ENCODE data around the gene SLC9A5. TPM values are rescaled to one million over a fixed set of nuclear protein-coding genes. Genes with fewer than 3 reads are reported as not detected.

SLC9A5 gene
- total RNA-seq, 1 donor from 2014 or later, result 1.4 TPM

DNA sequence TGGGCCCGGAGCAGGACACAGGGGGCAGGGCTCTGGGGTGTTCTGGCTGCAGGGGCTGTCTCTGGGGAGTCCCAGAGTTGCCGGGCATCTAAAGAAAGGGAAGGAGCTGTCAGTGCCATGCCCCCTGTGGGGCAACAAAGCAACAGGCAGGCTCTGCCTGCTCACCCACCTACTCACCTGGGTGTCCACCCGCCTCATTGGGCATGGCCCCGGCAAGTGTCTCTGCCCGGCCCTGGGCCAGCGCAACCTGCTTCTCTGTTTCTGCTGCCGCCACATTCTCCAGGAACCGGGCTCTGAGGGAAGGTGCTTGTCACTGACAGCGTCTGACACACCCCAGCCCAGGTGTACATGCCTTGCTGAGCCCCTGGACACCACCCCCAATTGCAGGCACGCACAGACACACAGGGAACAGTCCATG is 14.6 kb upstream of the SLC9A5 start:
- TF ChIP-seq, protein P1, sequence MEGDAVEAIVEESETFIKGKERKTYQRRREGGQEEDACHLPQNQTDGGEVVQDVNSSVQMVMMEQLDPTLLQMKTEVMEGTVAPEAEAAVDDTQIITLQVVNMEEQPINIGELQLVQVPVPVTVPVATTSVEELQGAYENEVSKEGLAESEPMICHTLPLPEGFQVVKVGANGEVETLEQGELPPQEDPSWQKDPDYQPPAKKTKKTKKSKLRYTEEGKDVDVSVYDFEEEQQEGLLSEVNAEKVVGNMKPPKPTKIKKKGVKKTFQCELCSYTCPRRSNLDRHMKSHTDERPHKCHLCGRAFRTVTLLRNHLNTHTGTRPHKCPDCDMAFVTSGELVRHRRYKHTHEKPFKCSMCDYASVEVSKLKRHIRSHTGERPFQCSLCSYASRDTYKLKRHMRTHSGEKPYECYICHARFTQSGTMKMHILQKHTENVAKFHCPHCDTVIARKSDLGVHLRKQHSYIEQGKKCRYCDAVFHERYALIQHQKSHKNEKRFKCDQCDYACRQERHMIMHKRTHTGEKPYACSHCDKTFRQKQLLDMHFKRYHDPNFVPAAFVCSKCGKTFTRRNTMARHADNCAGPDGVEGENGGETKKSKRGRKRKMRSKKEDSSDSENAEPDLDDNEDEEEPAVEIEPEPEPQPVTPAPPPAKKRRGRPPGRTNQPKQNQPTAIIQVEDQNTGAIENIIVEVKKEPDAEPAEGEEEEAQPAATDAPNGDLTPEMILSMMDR (IDR thresholded peaks at IDR 0.05; ENCODE audit: partially characterized antibody, unreplicated experiment), result no peak
- H3K27me3 Mint-ChIP-seq (ENCODE audit: unreplicated experiment), result peaks cover 3% of the 10 kb centered on the region
- DNase-seq, result no peak
- no peaks in the 10 kb centered on the region for H3K36me3 Mint-ChIP-seq (ENCODE audit: unreplicated experiment)
- H3K4me3 Mint-ChIP-seq (ENCODE audit: unreplicated experiment), result no peak overlapping the region
- H3K9me3 Mint-ChIP-seq (ENCODE audit: unreplicated experiment), result no peaks in the 10 kb centered on the region
- no peak overlapping the region for H3K27ac Mint-ChIP-seq (ENCODE audit: unreplicated experiment)
- H3K4me1 Mint-ChIP-seq (ENCODE audit: low read depth, unreplicated experiment), result no peaks in the 10 kb centered on the region

DNA sequence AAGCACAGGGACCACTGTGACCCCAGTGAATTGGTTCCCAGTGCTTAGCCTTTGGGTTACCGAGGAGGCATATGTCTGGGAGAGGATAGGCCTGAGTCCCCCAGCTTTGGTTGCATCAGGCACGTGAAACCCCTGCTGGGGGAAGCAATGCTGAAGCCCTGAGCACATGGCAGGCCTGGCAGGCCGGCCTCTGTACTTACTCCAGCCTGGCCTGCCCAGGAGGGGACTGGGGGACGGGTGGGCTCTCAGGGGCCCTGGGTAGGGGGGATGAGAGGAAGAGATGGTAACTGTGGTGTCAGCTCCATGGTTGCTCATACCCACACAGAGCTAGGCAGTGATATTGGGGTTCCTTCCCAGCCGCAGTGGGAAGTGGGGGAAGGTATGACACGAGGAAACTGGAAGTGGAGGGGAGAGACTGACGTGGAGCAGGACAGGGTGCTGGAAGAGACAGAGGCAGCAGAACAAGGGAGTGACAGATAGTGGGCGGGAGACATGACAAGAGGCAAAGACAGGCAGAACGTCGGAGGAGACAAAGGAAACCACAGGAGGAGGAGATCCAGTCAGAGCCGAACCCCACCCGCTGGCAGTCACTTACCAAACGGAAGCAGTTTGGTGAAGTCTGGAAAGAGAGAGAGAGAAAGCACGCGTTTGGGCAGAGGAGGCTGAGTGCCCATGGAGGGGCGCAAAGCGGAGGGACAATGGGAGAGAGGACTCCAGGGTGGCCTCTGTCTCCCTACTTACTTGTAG is 12.8 kb upstream of the SLC9A5 start:
- Mint-ChIP-seq H3K27ac (ENCODE audit: unreplicated experiment) (peak overlapping the region; percentile 23), H3K36me3 (ENCODE audit: unreplicated experiment) (no peaks in the 10 kb centered on the region), H3K4me3 (ENCODE audit: unreplicated experiment) (peak overlapping the region; percentile 74), H3K27me3 (ENCODE audit: unreplicated experiment) (peaks cover 5% of the 10 kb centered on the region), H3K4me1 (ENCODE audit: low read depth, unreplicated experiment) (no peaks in the 10 kb centered on the region), H3K9me3 (ENCODE audit: unreplicated experiment) (no peaks in the 10 kb centered on the region)
- no peak for DNase-seq
- TF ChIP-seq, protein P1 (IDR thresholded peaks at IDR 0.05; ENCODE audit: partially characterized antibody, unreplicated experiment), result no peak

DNA sequence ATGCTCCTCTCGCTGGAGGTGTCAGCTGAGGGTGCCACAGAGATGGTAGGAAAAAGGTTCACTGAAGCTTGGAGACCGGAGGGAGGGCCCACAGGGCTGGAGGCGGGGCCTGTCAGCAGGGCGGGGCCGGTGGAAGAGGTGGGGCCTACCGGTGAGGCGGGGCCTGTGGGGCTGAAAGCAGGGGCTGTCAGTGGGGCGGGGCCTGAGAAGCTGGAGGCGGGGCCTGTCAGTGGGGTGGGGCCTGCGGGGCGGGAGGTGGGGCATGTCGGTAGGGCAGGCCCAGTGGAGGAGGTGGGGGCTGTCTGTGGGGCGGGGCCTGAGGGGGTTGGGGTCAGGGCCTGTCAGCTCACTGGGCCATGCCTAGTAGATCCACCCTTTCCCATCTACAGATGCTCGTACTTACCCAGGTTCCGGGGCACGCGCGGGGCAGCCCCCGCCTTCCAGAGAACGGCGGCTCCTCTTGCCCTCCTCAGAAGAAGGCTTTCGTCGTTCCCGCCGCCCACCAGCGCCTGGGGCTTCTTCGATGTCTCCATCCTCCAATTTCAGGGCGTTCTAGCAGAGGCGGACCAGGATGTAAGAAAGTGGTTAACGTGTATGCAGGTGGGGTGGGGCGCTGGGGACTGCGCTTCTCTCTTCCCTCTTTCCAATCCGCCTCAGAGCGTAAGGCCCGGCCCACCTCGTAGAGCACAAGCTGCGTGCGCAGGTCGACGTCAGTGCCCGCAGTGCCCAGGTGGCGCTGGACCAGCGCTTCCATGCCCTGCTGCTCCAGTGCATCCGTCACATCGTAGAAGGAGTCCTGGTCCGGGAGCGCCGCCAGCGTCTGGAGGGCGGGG is 12.0 kb upstream of the SLC9A5 start:
- TF ChIP-seq, protein P1 (IDR thresholded peaks at IDR 0.05; ENCODE audit: partially characterized antibody, unreplicated experiment), result no peak
- Mint-ChIP-seq H3K27ac (ENCODE audit: unreplicated experiment) (peak overlapping the region; percentile 33), H3K36me3 (ENCODE audit: unreplicated experiment) (no peaks in the 10 kb centered on the region), H3K4me3 (ENCODE audit: unreplicated experiment) (peak overlapping the region; percentile 74), H3K9me3 (ENCODE audit: unreplicated experiment) (no peaks in the 10 kb centered on the region), H3K4me1 (ENCODE audit: low read depth, unreplicated experiment) (no peaks in the 10 kb centered on the region), H3K27me3 (ENCODE audit: unreplicated experiment) (peaks cover 5% of the 10 kb centered on the region)
- DNase-seq, result peak; percentile 83

DNA sequence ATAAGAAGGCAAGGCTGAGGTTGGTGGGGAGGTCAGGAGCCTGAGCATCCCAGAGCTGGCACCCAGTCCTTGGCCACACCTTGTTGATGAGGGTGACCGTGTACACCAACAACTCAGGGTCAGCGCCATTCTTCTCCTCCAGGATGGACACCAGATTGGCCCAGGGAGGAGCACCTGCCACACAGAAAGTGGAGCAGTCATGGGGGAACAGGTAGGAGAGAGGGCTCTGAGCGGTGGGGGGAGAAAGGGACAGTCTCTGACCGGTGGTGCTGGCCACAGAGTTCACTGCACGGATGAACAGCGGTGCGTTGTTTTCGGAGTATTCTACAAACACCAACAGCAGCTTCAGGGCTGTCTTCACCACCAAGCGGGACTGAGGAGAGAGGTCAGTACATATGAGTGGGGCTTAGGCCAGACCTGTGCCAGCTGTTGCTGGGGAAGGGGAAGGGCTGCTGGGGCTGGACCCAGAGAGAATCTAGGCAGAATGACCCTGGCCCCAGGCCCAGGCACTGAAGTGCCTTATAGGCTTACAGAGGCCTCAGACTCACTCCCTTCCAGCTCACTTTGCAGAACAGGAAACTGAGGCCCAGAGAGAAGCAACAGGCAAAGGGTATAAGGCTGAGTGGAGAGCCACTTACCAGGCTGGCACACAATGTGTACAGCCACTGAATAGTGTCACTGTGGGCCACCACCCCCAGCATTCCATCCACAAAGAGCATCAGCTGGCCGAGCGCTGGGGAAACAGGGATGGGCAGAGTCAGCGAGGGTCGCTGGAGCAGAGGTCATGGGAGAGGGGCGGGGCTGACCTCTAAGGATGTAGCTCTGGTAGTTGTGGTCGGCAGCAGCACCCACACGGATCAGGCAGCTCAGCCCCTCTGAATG is 11.1 kb upstream of the SLC9A5 start:
- peaks cover 5% of the 10 kb centered on the region for H3K27me3 Mint-ChIP-seq (ENCODE audit: unreplicated experiment)
- H3K27ac Mint-ChIP-seq (ENCODE audit: unreplicated experiment), result peak overlapping the region; percentile 33
- H3K9me3 Mint-ChIP-seq (ENCODE audit: unreplicated experiment), result no peaks in the 10 kb centered on the region
- no peaks in the 10 kb centered on the region for H3K4me1 Mint-ChIP-seq (ENCODE audit: low read depth, unreplicated experiment)
- DNase-seq, result no peak
- no peak overlapping the region for H3K4me3 Mint-ChIP-seq (ENCODE audit: unreplicated experiment)
- TF ChIP-seq, protein P1 (IDR thresholded peaks at IDR 0.05; ENCODE audit: partially characterized antibody, unreplicated experiment), result no peak
- no peaks in the 10 kb centered on the region for H3K36me3 Mint-ChIP-seq (ENCODE audit: unreplicated experiment)
